HCT116 (cell line): ENCODE data around the gene IGF2. TPM values are rescaled to one million over a fixed set of nuclear protein-coding genes. Genes with fewer than 3 reads are reported as not detected.
A peak's percentile ranks its signal among the peaks of the same experiment; 100 is the strongest.
"Not testable (repeated sequence)": the region's sequence is repeated elsewhere in the genome, so short reads cannot be mapped to it uniquely, and the experiment has no call there.

Source experiments
- ATAC-seq: fragments of 200-7000 bp; cut with Tn5 transposase; 2 replicates; pipeline ENCODE4 v1.9.1; 2020; ENCODE audit warnings: mild to moderate bottlenecking, moderate library complexity
- BruUV-seq: library from RNA; stranded (reverse); fragments of 400-500 nt; replicated peaks from 2 replicates; lab custom pipeline; 2021; lab: Mats Ljungman, UMichigan
- CTCF ChIA-PET: fragments of 300-600 bp; sonication (Branson Sonifier 250); formaldehyde crosslinking; loops from one replicate; lab custom pipeline; 2021; ENCODE audit warnings: antibody characterized with exemption; lab: Charles Lee
- POLR2A ChIA-PET: fragments of 300-600, 350-600 bp; sonication (Branson Sonifier 250); formaldehyde crosslinking; loops from one replicate; lab custom pipeline; 2021; ENCODE audit warnings: antibody characterized with exemption; lab: Charles Lee
- RAD21 ChIA-PET, 2 experiments: fragments of 300-600 bp; sonication (Branson Sonifier 250); formaldehyde crosslinking; loops; one replicate each; lab custom pipeline; 2023; ENCODE audit warnings: low total read pairs in 2 of 2; ENCODE audit not compliant: uncharacterized antibody in 2 of 2, unreplicated experiment in 2 of 2, low non-redundant PET in 1 of 2; lab: Charles Lee
- DNase-seq: peaks from one replicate; pipeline ENCODE4 v3.0.0-alpha.2; 2010; ENCODE audit warnings: low read depth, low spot score
- H2AFZ ChIP-seq: fragments of 200-600 bp; shearing (Covaris generic), sonication (generic); 2 replicates; pipeline ENCODE4 v1.6.1; 2017; ENCODE audit warnings: low read depth, mixed run types, mixed read lengths, antibody characterized with exemption, low read length; ENCODE audit not compliant: poor library complexity, severe bottlenecking
- H3K27ac ChIP-seq: 2 replicates; pipeline ENCODE4 v1.5.1; 2012; ENCODE audit warnings: low read depth, low read length
- H3K27me3 ChIP-seq: fragments of 200-600 bp; sonication (generic); 2 replicates; pipeline ENCODE4 v1.6.1; 2016; ENCODE audit warnings: mixed run types, low read length, mixed read lengths; ENCODE audit not compliant: insufficient read depth
- H3K36me3 ChIP-seq, 2 experiments: fragments of 200-500 bp in 1 of 2; fragments of 200-600 bp in 1 of 2; sonication (Bioruptor generic) in 1 of 2; sonication (generic) in 1 of 2; 2 replicates each; pipeline versions ENCODE4 v1.5.1 to v1.6.1; 2014 to 2016; ENCODE audit warnings: low read length in 2 of 2, inconsistent platforms in 1 of 2, mixed read lengths in 1 of 2, mixed run types in 1 of 2; ENCODE audit not compliant: insufficient read depth in 2 of 2, control insufficient read depth in 1 of 2
- H3K4me1 ChIP-seq, 2 experiments: fragments of 200-600 bp in 1 of 2; sonication (generic) in 1 of 2; 2 replicates each; pipeline versions ENCODE4 v1.5.1 to v1.6.1; 2012 to 2017; ENCODE audit warnings: low read length in 2 of 2, inconsistent platforms in 1 of 2, mild to moderate bottlenecking in 1 of 2, mixed read lengths in 1 of 2, mixed run types in 1 of 2, moderate library complexity in 1 of 2; ENCODE audit not compliant: insufficient read depth in 2 of 2, control insufficient read depth in 1 of 2
- H3K4me2 ChIP-seq: fragments of 200-600 bp; sonication (generic); 2 replicates; pipeline ENCODE4 v1.6.1; 2017; ENCODE audit warnings: mixed run types, low read length, mixed read lengths
- H3K4me3 ChIP-seq, 2 experiments: fragments of 200-600 bp in 1 of 2; sonication (generic) in 1 of 2; replicated peaks in 1 of 2; 2 replicates each; pipeline ENCODE4 v1.5.1; 2011 to 2016; ENCODE audit warnings: low read length in 2 of 2, control low read depth in 1 of 2, low read depth in 1 of 2, mild to moderate bottlenecking in 1 of 2, mixed read lengths in 1 of 2, mixed run types in 1 of 2
- H3K79me2 ChIP-seq: fragments of 200-600 bp; sonication (generic); 2 replicates; pipeline ENCODE4 v1.6.1; 2017; ENCODE audit warnings: mild to moderate bottlenecking, mixed run types, low read length, moderate library complexity, mixed read lengths; ENCODE audit not compliant: insufficient read depth
- H3K9ac ChIP-seq: fragments of 200-600 bp; sonication (generic); 2 replicates; pipeline ENCODE4 v1.6.1; 2016; ENCODE audit warnings: low read length, mixed read lengths
- H3K9me2 ChIP-seq: fragments of 200-600 bp; sonication (generic), shearing (Covaris generic); 2 replicates; pipeline ENCODE4 v1.6.1; 2017; ENCODE audit warnings: mixed run types, mild to moderate bottlenecking, moderate library complexity; ENCODE audit not compliant: insufficient read depth
- H3K9me3 ChIP-seq, 2 experiments: fragments of 200-500 bp in 1 of 2; fragments of 200-600 bp in 1 of 2; sonication (Bioruptor generic) in 1 of 2; sonication (generic) in 1 of 2; 2 replicates each; pipeline ENCODE4 v1.6.1; 2014 to 2017; ENCODE audit warnings: low read length in 2 of 2, mixed read lengths in 2 of 2, inconsistent platforms in 1 of 2, low read depth in 1 of 2, mild to moderate bottlenecking in 1 of 2, mixed run types in 1 of 2, moderate library complexity in 1 of 2; ENCODE audit not compliant: control insufficient read depth in 1 of 2, insufficient read depth in 1 of 2
- H4K20me1 ChIP-seq: fragments of 200-600 bp; sonication (generic), shearing (Covaris generic); 2 replicates; pipeline ENCODE4 v1.6.1; 2017; ENCODE audit warnings: mixed run types, mild to moderate bottlenecking, moderate library complexity; ENCODE audit not compliant: insufficient read depth
- POLR2AphosphoS5 ChIP-seq: IDR thresholded peaks from 2 replicates; pipeline ENCODE4 v1.6.1; 2011; ENCODE audit warnings: mild to moderate bottlenecking, low read depth, low read length, moderate library complexity
- SRF ChIP-seq: IDR thresholded peaks from 2 replicates; pipeline ENCODE4 v1.6.1; 2012; ENCODE audit warnings: low read depth
- TCF7L2 ChIP-seq: IDR thresholded peaks from 2 replicates; pipeline ENCODE4 v1.7.0; 2011; ENCODE audit warnings: borderline replicate concordance, inconsistent platforms; ENCODE audit not compliant: insufficient read depth, insufficient read length; ENCODE audit errors: extremely low read depth
- YY1 ChIP-seq: IDR thresholded peaks from 2 replicates; pipeline ENCODE4 v1.6.1; 2011; ENCODE audit warnings: low read length, low read depth, moderate library complexity, mild to moderate bottlenecking; ENCODE audit not compliant: insufficient replicate concordance; ENCODE audit errors: extremely low read depth
- ZNF274 ChIP-seq: fragments of 200-500 bp; sonication (Bioruptor generic); IDR thresholded peaks from 2 replicates; pipeline ENCODE4 v1.6.1; 2014; ENCODE audit warnings: mild to moderate bottlenecking, low read depth, low read length, inconsistent platforms
- intact Hi-C: fragments of 100-400 bp; cut with micrococcal nuclease; formaldehyde crosslinking; loops from 2 replicates; pipeline ENCODE4 v1.10.0; 2022
- total RNA-seq: library from RNA; stranded (reverse); gene quantifications from one replicate; pipeline ENCODE4 v1.2.1, GENCODE V29; 2021; ENCODE audit not compliant: unreplicated experiment

The IGF2 gene
- total RNA-seq, 1 experiment from 2014 or later, result 17.9 TPM

- Histone ChIP-seq H3K9me3 (no peaks in the 10 kb centered on the region), H3K4me2 (peak overlapping the region; percentile 90), H3K79me2 (no peaks in the 10 kb centered on the region), H4K20me1 (no peaks in the 10 kb centered on the region), H3K36me3 (no peaks in the 10 kb centered on the region), H3K9ac (peak overlapping the region; percentile 43), H3K4me1 (peaks cover 30 to 63% of the 10 kb centered on the region in 2 experiments), H2AFZ (no peak overlapping the region), H3K9me2 (no peaks in the 10 kb centered on the region), H3K4me3 (peak overlapping the region in 1 of 2 experiments; percentile 30; a peak in 2 of 4 replicates), H3K27me3 (no peaks in the 10 kb centered on the region), H3K27ac (peak overlapping the region; percentile 40)
- ChIA-PET CTCF (interaction anchor here (0.9 to 1.0 kb wide), 2 partner anchors 8 to 10 kb away, joined by 3 read pairs; no protein-coding TSS in a partner anchor), RAD21 (no interaction called here), POLR2A (no interaction called here)
- BruUV-seq, result no TSS peak
- TF ChIP-seq POLR2AphosphoS5 (peak; percentile 37; the same call in 1 of the 2 replicates), TCF7L2 (peak; percentile 84), SRF (no peak), ZNF274 (no peak), YY1 (no peak)
- ATAC-seq, result peak; percentile 77
- intact Hi-C loops, result no loop called here
- peak; percentile 60 for DNase-seq
Observed at GRCh38 chr11:2178906-2179494, 39.8 kb upstream of the IGF2 start.

- H3K9me3 ChIP-seq, H4K20me1 ChIP-seq, BruUV-seq, H3K36me3 ChIP-seq, POLR2A ChIA-PET, H3K79me2 ChIP-seq, intact Hi-C loops, DNase-seq, H2AFZ ChIP-seq, RAD21 ChIA-PET, H3K27me3 ChIP-seq, H3K27ac ChIP-seq, H3K9me2 ChIP-seq: not testable (repeated sequence)
- Histone ChIP-seq H3K4me3 (peak overlapping the region in 1 of 2 experiments; percentile 30; a peak in 1 of 4 replicates), H3K9ac (peak overlapping the region; percentile 43; the same call in 1 of the 2 replicates), H3K4me2 (peak overlapping the region; percentile 90), H3K4me1 (peaks cover 30 to 63% of the 10 kb centered on the region in 2 experiments)
- ATAC-seq, result peak; percentile 0; the same call in 1 of the 2 replicates
- CTCF ChIA-PET, result interaction anchor here (0.9 to 1.0 kb wide), 2 partner anchors 9 kb away, joined by 3 read pairs; no protein-coding TSS in a partner anchor
Observed at GRCh38 chr11:2178055-2178773, 39.0 kb upstream of the IGF2 start.
